ENCODE results near the gene RETSAT. TPM values are rescaled to one million over a fixed set of nuclear protein-coding genes. Genes with fewer than 3 reads are reported as not detected.

Gene RETSAT
- total RNA-seq, 1 experiment from 2014 or later = 32.3 TPM

DNA sequence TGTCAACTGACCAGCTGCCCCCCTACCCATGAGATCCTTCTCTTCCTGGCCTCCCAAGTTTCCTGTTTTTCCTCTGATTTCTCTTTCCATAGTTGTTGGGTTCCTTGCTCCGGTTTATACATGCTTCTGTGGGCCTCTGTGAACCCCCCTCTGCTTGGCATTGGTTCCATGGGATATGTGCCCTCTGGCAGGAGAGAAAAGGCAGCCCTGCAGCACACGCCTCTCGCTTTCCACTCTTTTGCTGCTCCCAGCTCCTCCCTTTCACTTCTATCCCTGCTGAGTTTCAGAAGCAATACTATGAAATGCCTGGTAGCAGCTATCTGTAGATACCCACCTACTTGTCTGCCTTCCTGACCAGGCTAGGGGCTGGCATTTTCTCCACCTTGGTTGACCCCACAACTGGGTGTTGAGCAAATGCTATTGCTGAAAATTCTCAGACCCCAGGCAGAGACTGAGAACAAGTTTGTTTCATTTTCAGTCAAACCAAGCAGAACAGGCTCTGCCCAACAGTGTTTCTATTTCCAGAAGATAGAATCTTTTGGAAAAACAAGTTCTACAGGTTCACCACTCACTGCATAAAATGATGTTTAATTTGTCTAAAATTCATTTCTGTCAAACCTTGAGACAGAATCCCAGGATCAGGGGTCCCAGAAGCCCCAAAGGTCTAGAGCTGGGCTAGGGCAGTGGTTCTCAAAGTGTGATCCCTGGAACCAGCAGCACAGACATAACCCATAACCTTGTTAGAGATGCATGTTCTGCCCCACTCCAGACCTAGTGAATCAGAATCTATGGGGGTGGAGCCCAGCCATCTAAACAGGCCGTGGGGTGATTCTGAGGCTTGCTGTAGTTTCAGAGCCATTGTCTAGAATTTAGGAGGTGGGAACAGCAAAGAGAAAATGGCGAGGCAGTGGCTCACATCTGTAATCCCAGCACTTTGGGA lies 42.5 kb upstream of the RETSAT start:
- Mint-ChIP-seq H3K27me3 (ENCODE audit: insufficient read depth, unreplicated experiment) (no peaks in the 10 kb centered on the region), H3K4me1 (ENCODE audit: low read depth, unreplicated experiment) (peaks cover 7% of the 10 kb centered on the region), H3K36me3 (ENCODE audit: insufficient read depth, unreplicated experiment) (no peaks in the 10 kb centered on the region), H3K4me3 (ENCODE audit: unreplicated experiment) (no peak overlapping the region), H3K9me3 (ENCODE audit: unreplicated experiment) (peaks cover under 1% of the 10 kb centered on the region), H3K27ac (ENCODE audit: unreplicated experiment) (peak overlapping the region; percentile 43)
- ChIA-PET CTCF (no interaction called here), POLR2A (no interaction called here)
- no peaks in the 10 kb centered on the region for H3K27me3 ChIP-seq (replicated peaks; ENCODE audit: control insufficient read depth, insufficient read depth, low read length)
- intact Hi-C loops (cut with micrococcal nuclease; ENCODE audit: unreplicated experiment) = no loop called here
- TF ChIP-seq, protein P1, sequence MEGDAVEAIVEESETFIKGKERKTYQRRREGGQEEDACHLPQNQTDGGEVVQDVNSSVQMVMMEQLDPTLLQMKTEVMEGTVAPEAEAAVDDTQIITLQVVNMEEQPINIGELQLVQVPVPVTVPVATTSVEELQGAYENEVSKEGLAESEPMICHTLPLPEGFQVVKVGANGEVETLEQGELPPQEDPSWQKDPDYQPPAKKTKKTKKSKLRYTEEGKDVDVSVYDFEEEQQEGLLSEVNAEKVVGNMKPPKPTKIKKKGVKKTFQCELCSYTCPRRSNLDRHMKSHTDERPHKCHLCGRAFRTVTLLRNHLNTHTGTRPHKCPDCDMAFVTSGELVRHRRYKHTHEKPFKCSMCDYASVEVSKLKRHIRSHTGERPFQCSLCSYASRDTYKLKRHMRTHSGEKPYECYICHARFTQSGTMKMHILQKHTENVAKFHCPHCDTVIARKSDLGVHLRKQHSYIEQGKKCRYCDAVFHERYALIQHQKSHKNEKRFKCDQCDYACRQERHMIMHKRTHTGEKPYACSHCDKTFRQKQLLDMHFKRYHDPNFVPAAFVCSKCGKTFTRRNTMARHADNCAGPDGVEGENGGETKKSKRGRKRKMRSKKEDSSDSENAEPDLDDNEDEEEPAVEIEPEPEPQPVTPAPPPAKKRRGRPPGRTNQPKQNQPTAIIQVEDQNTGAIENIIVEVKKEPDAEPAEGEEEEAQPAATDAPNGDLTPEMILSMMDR (IDR thresholded peaks at IDR 0.05; ENCODE audit: insufficient read depth in 1 of 2, low read depth in 1 of 2, low read length in 1 of 2, severe bottlenecking in 1 of 2, unreplicated experiment in 1 of 2) = no peak
- no peaks in the 10 kb centered on the region for H3K36me3 ChIP-seq (ENCODE audit: control insufficient read depth, insufficient read depth, low read length)
- no TSS peak for BruUV-seq (replicated peaks)
- H3K9me3 ChIP-seq = no peaks in the 10 kb centered on the region
- H3K4me1 ChIP-seq = peaks cover 8% of the 10 kb centered on the region; the same call in 1 of the 2 replicates
- peak in 1 of 2 experiments; percentile 22 for DNase-seq
- H3K4me3 ChIP-seq (ENCODE audit: low read depth, low read length) = no peak overlapping the region

DNA sequence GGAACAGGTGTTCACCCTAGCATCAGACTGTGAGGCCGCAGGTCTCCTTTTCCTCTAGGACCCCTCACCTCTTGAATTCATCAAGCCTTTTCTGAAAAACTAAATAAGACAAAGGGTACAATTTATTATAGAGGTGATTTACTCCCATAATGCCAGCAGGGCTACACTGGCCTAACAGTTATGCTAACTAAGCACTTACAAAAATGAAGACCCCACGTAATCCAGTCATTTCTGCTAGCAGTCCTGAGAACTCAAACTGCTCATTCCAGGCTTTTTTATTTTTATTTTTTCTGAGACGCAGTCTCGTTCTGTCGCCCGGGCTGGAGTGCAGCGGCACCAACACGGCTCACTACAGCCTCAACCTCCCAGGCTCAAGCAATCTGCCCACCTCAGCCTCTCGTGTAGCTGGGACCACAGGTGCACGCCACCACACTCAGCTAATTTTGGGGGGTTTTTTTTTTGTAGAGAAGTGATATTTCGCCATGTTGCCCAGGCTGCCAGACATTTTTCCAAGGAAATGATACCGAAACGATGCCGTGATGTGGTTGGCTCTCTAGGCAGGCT lies 41.7 kb upstream of the RETSAT start:
- CTCF ChIA-PET = no interaction called here
- H3K27ac Mint-ChIP-seq (ENCODE audit: unreplicated experiment) = peak overlapping the region; percentile 43
- TF ChIP-seq, protein P1 (IDR thresholded peaks at IDR 0.05; ENCODE audit: insufficient read depth in 1 of 2, low read depth in 1 of 2, low read length in 1 of 2, severe bottlenecking in 1 of 2, unreplicated experiment in 1 of 2) = no peak
- H3K4me1 ChIP-seq = peaks cover 8% of the 10 kb centered on the region; the same call in 1 of the 2 replicates
- intact Hi-C loops (cut with micrococcal nuclease; ENCODE audit: unreplicated experiment) = no loop called here
- no peaks in the 10 kb centered on the region for H3K36me3 ChIP-seq (ENCODE audit: control insufficient read depth, insufficient read depth, low read length)
- no peak overlapping the region for H3K4me3 ChIP-seq (ENCODE audit: low read depth, low read length)
- no peaks in the 10 kb centered on the region for H3K27me3 ChIP-seq (replicated peaks; ENCODE audit: control insufficient read depth, insufficient read depth, low read length)
- no peaks in the 10 kb centered on the region for H3K9me3 ChIP-seq
- no peak for DNase-seq
- no peaks in the 10 kb centered on the region for H3K36me3 Mint-ChIP-seq (ENCODE audit: insufficient read depth, unreplicated experiment)
- no TSS peak for BruUV-seq (replicated peaks)
- no peaks in the 10 kb centered on the region for H3K27me3 Mint-ChIP-seq (ENCODE audit: insufficient read depth, unreplicated experiment)
- H3K9me3 Mint-ChIP-seq (ENCODE audit: unreplicated experiment) = no peaks in the 10 kb centered on the region
- H3K4me1 Mint-ChIP-seq (ENCODE audit: low read depth, unreplicated experiment) = peaks cover 7% of the 10 kb centered on the region
- POLR2A ChIA-PET = no interaction called here
- H3K4me3 Mint-ChIP-seq (ENCODE audit: unreplicated experiment) = no peak overlapping the region

DNA sequence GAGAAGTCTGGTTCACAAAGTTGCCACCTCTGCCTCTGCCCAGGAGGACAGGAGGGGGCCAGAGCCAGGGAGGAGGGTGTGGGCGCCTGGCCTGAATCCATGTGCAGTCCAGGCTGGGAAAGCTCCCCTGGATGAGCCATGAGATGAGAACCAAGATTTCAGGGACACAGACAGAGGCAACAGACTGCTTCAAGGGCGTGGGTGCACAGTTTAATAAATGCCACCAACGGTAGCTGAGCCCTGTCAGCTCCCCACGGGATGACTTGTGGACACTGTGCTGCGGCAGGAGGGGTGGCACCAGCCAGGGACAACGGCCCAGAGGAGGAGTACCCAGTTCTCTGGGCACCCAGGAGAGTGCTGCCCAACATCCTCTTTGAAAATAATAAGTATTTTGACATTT lies 40.6 kb upstream of the RETSAT start:
- Histone ChIP-seq H3K4me3 (ENCODE audit: low read depth, low read length) (no peak overlapping the region), H3K4me1 (peaks cover 8% of the 10 kb centered on the region; the same call in 1 of the 2 replicates), H3K36me3 (ENCODE audit: control insufficient read depth, insufficient read depth, low read length) (no peaks in the 10 kb centered on the region), H3K9me3 (no peaks in the 10 kb centered on the region), H3K27me3 (replicated peaks; ENCODE audit: control insufficient read depth, insufficient read depth, low read length) (no peaks in the 10 kb centered on the region)
- BruUV-seq (replicated peaks) = no TSS peak
- Mint-ChIP-seq H3K9me3 (ENCODE audit: unreplicated experiment) (no peaks in the 10 kb centered on the region), H3K27me3 (ENCODE audit: insufficient read depth, unreplicated experiment) (no peaks in the 10 kb centered on the region), H3K27ac (ENCODE audit: unreplicated experiment) (no peak overlapping the region), H3K4me3 (ENCODE audit: unreplicated experiment) (no peak overlapping the region), H3K36me3 (ENCODE audit: insufficient read depth, unreplicated experiment) (no peaks in the 10 kb centered on the region), H3K4me1 (ENCODE audit: low read depth, unreplicated experiment) (peaks cover 7% of the 10 kb centered on the region)
- TF ChIP-seq, protein P1 (IDR thresholded peaks at IDR 0.05; ENCODE audit: insufficient read depth in 1 of 2, low read depth in 1 of 2, low read length in 1 of 2, severe bottlenecking in 1 of 2, unreplicated experiment in 1 of 2) = no peak
- ChIA-PET CTCF (no interaction called here), POLR2A (no interaction called here)
- intact Hi-C loops (cut with micrococcal nuclease; ENCODE audit: unreplicated experiment) = no loop called here
- peak in 1 of 2 experiments; percentile 17 for DNase-seq
